HEK293T (cell line): ENCODE results near the gene EEF1B2.
"Not testable (repeated sequence)": the region's sequence is repeated elsewhere in the genome, so short reads cannot be mapped to it uniquely, and the experiment has no call there.

Experiments
- CTCF ChIA-PET: fragments of 350-600 bp; formaldehyde crosslinking; extraction: SDS; loops from one replicate; lab custom pipeline; 2021; ENCODE audit warnings: antibody characterized with exemption, inconsistent platforms; lab: Yijun Ruan, JAX
- POLR2A ChIA-PET: fragments of 350-600 bp; formaldehyde crosslinking; extraction: SDS; loops from one replicate; lab custom pipeline; 2020; ENCODE audit warnings: antibody characterized with exemption, inconsistent platforms; lab: Yijun Ruan, JAX
- DNase-seq: peaks from one replicate; pipeline ENCODE4 v3.0.0; 2012; ENCODE audit warnings: mixed read lengths; ENCODE audit errors: extremely low spot score
- ARNT ChIP-seq: fragments of 450-650 bp; IDR thresholded peaks from 2 replicates; pipeline ENCODE4 v1.6.1; 2017; ENCODE audit warnings: mild to moderate bottlenecking
- BHLHE40 ChIP-seq: fragments of 450-650 bp; IDR thresholded peaks from 2 replicates; pipeline ENCODE4 v1.6.1; 2016; ENCODE audit warnings: mild to moderate bottlenecking, moderate library complexity, borderline replicate concordance
- CTBP1 ChIP-seq: fragments of 450-650 bp; IDR thresholded peaks from 2 replicates; pipeline ENCODE4 v1.6.1; 2016; ENCODE audit warnings: borderline replicate concordance
- ELF4 ChIP-seq: fragments of 450-650 bp; IDR thresholded peaks from 2 replicates; pipeline ENCODE4 v1.6.1; 2017; ENCODE audit warnings: antibody characterized with exemption
- FOXA1 ChIP-seq: fragments of 450-650 bp; IDR thresholded peaks from 2 replicates; pipeline ENCODE4 v1.6.1; 2016; ENCODE audit warnings: mild to moderate bottlenecking
- FOXK2 ChIP-seq: fragments of 450-650 bp; IDR thresholded peaks from 2 replicates; pipeline ENCODE4 v1.6.1; 2016; ENCODE audit warnings: mild to moderate bottlenecking
- FOXM1 ChIP-seq: fragments of 450-650 bp; IDR thresholded peaks from 2 replicates; pipeline ENCODE4 v1.6.1; 2017; ENCODE audit warnings: mild to moderate bottlenecking, borderline replicate concordance
- HDGF ChIP-seq: fragments of 450-650 bp; IDR thresholded peaks from 2 replicates; pipeline ENCODE4 v1.6.1; 2017; ENCODE audit warnings: antibody characterized with exemption, borderline replicate concordance
- L3MBTL2 ChIP-seq: fragments of 450-650 bp; conservative IDR thresholded peaks from 2 replicates; pipeline ENCODE4 v1.6.1; 2016; ENCODE audit warnings: mild to moderate bottlenecking
- LEF1 ChIP-seq: fragments of 450-650 bp; IDR thresholded peaks from 2 replicates; pipeline ENCODE4 v1.6.1; 2017; ENCODE audit warnings: mild to moderate bottlenecking, borderline replicate concordance
- NFRKB ChIP-seq: fragments of 450-650 bp; IDR thresholded peaks from 2 replicates; pipeline ENCODE4 v1.6.1; 2016; ENCODE audit warnings: mild to moderate bottlenecking, moderate library complexity
- PKNOX1 ChIP-seq: fragments of 450-650 bp; IDR thresholded peaks from 2 replicates; pipeline ENCODE4 v1.6.1; 2016
- SP1 ChIP-seq: fragments of 450-650 bp; IDR thresholded peaks from 2 replicates; pipeline ENCODE4 v1.6.1; 2017
- SUZ12 ChIP-seq: fragments of 450-650 bp; IDR thresholded peaks from 2 replicates; pipeline ENCODE4 v1.6.1; 2016; ENCODE audit warnings: mild to moderate bottlenecking
- TARDBP ChIP-seq: fragments of 450-650 bp; IDR thresholded peaks from 2 replicates; pipeline ENCODE4 v1.6.1; 2016
- ZNF384 ChIP-seq: fragments of 450-650 bp; IDR thresholded peaks from 2 replicates; pipeline ENCODE4 v1.6.1; 2016

Gene EEF1B2

GRCh38 chr2:206150631-206151030, 9.1 kb upstream of the EEF1B2 start:
- DNase-seq, result no peak
- ChIA-PET CTCF (no interaction called here), POLR2A (interaction anchor here (1.1 kb wide), 1 partner anchor 9 kb away, joined by 3 read pairs; the partner anchor contains the start of gene EEF1B2)
- TF ChIP-seq LEF1 (no peak), ARNT (no peak), SUZ12 (no peak), PKNOX1 (no peak), TARDBP (no peak), FOXA1 (no peak), ZNF384 (no peak), FOXM1 (no peak), HDGF (no peak), L3MBTL2 (no peak)

GRCh38 chr2:206154197-206154596, 5.5 kb upstream of the EEF1B2 start:
- CTCF ChIA-PET, result interaction anchor here (0.7 kb wide), 2 partner anchors 103 to 132 kb away, joined by 3 to 5 read pairs; no protein-coding TSS in a partner anchor
- TF ChIP-seq TARDBP (no peak), ARNT (no peak), HDGF (no peak), FOXM1 (no peak), PKNOX1 (no peak), NFRKB (no peak), ZNF384 (no peak), L3MBTL2 (no peak), CTBP1 (no peak), LEF1 (no peak), FOXK2 (no peak), SUZ12 (no peak), BHLHE40 (no peak), SP1 (no peak), FOXA1 (no peak), ELF4 (no peak)
- no peak for DNase-seq
- POLR2A ChIA-PET, result no interaction called here

- CTCF ChIA-PET, DNase-seq: not testable (repeated sequence)
- POLR2A ChIA-PET, result interaction anchor here (1.0 kb wide), 1 partner anchor 71 kb away, joined by 3 read pairs; the partner anchor contains the start of gene INO80D
Measured at GRCh38 chr2:206157014-206157413, 2.7 kb upstream of the EEF1B2 start.

- CTCF ChIA-PET, result no interaction called here
- DNase-seq, result peak; percentile 22
- no peak for TF ChIP-seq ARNT
- no peak for TF ChIP-seq HDGF
- no peak for TF ChIP-seq SUZ12
- TF ChIP-seq TARDBP, result no peak
- TF ChIP-seq NFRKB, result no peak
- TF ChIP-seq CTBP1, result no peak
- TF ChIP-seq ELF4, result no peak
- no peak for TF ChIP-seq BHLHE40
- TF ChIP-seq PKNOX1, result no peak
- TF ChIP-seq FOXA1, result no peak
- POLR2A ChIA-PET, result interaction anchor here (1.0 to 2.4 kb wide), 6 partner anchors 45 to 117 kb away, joined by 3 to 10 read pairs (median 4); a partner anchor contains a TSS
Measured at GRCh38 chr2:206158563-206159345, 941 bp upstream of the EEF1B2 start.

GRCh38 chr2:206160125-206160806, 571 bp downstream of the EEF1B2 start:
- ChIA-PET CTCF (interaction anchor here (0.6 to 0.9 kb wide), 2 partner anchors 70 to 1556 kb away, joined by 3 read pairs; no protein-coding TSS in a partner anchor), POLR2A (interaction anchor here (0.6 to 2.4 kb wide), 10 partner anchors 14 to 285 kb away, joined by 3 to 10 read pairs (median 4); partner anchors contain the start of gene INO80D)
- TF ChIP-seq L3MBTL2 (peak; percentile 31; the same call in 1 of the 2 replicates), TARDBP (no peak)
- peak; percentile 44 for DNase-seq

- CTCF ChIA-PET, result interaction anchor here (0.6 to 0.9 kb wide), 3 partner anchors 69 to 1557 kb away, joined by 3 to 5 read pairs (median 3); no protein-coding TSS in a partner anchor
Measured at GRCh38 chr2:206160807-206161179, 1.1 kb downstream of the EEF1B2 start.

GRCh38 chr2:206162401-206162800, 2.7 kb downstream of the EEF1B2 start:
- POLR2A ChIA-PET, DNase-seq, CTCF ChIA-PET: not testable (repeated sequence)

More at GRCh38 chr2:206160807-206161179, 1.1 kb downstream of the EEF1B2 start:
- no peak for DNase-seq
- POLR2A ChIA-PET, result interaction anchor here (0.6 to 2.4 kb wide), 7 partner anchors 15 to 284 kb away, joined by 3 to 10 read pairs (median 5); partner anchors contain the start of gene INO80D
- TF ChIP-seq BHLHE40 (no peak), ARNT (no peak), FOXA1 (no peak), NFRKB (no peak), PKNOX1 (no peak), L3MBTL2 (no peak), CTBP1 (no peak), SP1 (no peak), SUZ12 (no peak), LEF1 (no peak), TARDBP (no peak), ZNF384 (no peak), HDGF (no peak), ELF4 (no peak), FOXK2 (no peak), FOXM1 (no peak)
